DLD1 (cell line): ENCODE measurements around the gene CEL.
"Not testable (repeated sequence)": the region's sequence is repeated elsewhere in the genome, so short reads cannot be mapped to it uniquely, and the experiment has no call there.

ENCODE experiments used
- in situ Hi-C: cut with HindIII; loops from 2 replicates; pipeline ENCODE4 v1.10.0; 2017; ENCODE audit warnings: low sequenced_read_pairs

CEL gene

GRCh38 chr9:133046196-133046899, 15.4 kb upstream of the CEL start:
- in situ Hi-C loops = no loop called here

DNA sequence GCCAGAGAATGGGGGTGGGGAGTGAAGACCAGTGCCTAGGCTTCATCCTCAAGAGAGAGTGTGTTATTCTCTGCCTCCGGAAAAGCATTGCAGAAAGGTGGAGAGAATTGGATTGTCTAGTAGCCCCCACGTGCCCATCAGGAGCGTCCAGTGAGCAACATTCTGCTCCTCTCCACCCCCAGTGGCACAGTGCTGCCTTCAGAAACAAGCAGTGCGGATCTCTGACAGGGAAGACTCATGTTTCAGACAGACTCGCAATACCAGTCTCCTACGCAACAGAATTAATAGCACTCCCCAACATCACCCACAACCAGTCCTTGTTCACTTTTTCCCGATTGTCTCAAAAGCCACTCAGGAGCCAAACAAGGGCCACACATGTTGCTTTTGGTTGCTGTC, 14.9 kb upstream of the CEL start:
- in situ Hi-C loops = no loop called here

- in situ Hi-C loops = no loop called here
Observed at GRCh38 chr9:133048595-133048994, 13.2 kb upstream of the CEL start.

DNA sequence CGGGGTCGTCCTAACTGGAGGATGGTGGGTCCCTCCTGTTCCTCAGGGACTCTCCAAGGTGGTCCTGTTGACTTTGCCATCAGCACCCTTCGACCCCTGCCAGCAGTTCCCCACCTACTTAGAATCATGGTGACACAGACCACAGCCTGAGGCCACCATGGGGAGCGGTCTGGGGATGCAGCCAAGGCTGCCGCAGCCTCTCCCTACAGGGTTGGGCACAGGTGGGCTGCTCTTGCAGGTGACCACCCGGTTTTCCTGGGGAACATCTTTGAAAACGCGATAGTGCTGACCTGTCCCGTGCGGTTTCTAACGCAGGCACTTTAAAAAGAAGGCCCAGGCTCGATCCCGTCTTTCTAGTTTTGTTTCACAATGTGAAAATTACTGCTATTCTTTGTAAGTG, 12.7 kb upstream of the CEL start:
- in situ Hi-C loops = no loop called here

DNA sequence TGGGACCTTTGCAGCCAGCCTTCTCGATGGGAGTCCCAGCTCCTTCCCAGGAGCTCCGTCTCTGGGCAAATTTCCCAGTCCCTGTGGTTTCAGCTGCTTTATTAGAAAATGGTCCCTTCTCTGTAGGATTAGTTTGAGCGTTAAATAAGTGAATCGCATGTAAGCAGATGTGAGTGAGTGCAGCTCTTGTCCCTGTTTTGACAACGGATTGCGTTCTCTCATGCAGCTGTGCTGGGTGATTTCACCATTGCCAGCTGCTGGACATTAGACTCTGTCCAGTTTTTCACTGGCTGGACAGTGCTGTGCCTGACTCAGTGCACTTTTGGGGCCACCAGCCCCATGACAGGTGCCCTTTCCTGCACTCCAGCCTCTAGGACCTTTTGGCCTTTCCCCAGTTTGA, 11.6 kb upstream of the CEL start:
- in situ Hi-C loops = no loop called here

DNA sequence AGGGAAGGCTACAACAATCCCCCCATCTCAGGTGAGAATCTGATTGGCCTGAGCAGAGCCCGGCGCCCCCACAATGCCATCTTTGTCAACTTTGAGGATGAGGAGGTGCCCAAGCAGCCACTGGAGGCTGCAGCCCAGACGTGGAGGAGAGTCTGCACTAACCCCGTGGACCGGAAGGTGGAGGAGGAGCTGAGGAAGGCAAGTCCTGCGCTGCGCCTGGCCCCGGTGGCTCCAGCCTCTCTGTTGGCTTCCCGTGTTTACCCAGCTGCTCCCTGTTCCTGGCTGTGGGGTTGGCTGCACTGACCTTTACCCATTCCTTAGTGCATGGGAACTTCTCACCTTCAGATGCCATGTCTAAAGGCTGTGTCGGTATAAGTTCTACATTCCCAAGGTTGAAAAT, 11.0 kb upstream of the CEL start:
- in situ Hi-C loops = no loop called here

- in situ Hi-C loops = no loop called here
Observed at GRCh38 chr9:133051281-133051900, 10.4 kb upstream of the CEL start.

GRCh38 chr9:133051966-133052539, 9.7 kb upstream of the CEL start:
- in situ Hi-C loops = no loop called here

GRCh38 chr9:133054194-133054890, 7.4 kb upstream of the CEL start:
- in situ Hi-C loops = no loop called here

GRCh38 chr9:133054966-133055365, 6.8 kb upstream of the CEL start:
- in situ Hi-C loops = no loop called here

DNA sequence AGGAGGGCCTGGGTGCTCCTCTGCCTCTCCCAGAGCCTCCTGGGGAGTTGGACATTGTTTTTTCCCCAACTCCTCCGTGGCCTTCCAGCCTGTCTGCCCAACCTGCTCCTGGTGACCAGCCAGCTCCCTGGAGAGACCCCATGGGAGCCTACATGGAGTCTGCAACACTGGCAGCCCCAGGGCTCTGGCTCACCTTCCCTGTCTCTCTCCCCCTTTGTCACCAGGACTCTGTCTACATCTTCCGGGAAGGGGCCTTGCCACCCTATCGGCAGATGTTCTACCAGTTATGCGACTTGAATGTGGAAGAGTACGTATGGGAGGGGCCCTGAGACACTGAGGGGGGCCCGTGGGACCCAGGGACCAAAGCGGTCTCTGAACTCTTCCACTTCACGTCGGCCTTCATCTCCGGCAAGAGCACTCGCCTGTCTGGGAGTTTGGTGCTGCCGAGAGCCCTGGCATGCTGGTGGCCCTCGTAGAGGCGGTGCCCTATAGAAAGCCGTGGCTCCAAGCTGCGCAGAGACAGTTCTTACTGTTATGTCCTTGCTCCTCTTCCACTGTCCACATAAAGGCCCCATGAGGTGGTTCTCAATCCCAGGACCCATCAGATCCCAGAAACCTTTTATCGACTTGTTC, 5.9 kb upstream of the CEL start:
- in situ Hi-C loops = no loop called here

DNA sequence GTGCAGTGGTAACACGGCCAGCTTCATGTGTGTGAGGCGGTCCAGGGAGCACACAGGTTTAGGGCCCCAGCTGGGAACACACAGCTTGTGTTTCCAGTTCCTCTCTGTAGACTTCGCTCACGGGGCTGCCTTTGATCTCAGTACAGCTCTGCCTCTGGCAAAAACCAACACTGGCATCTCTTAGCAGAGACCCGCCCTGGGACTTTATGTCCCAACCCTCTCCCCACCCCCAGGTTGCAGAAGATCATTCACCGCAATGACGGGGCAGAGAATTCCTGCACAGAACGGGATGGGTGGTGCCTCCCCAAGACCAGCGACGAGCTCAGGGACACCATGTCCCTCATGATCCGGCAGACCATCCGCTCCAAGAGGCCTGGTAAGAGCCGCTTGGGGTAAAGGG, 5.2 kb upstream of the CEL start:
- in situ Hi-C loops = no loop called here

GRCh38 chr9:133057006-133057405, 4.8 kb upstream of the CEL start:
- in situ Hi-C loops = no loop called here

DNA sequence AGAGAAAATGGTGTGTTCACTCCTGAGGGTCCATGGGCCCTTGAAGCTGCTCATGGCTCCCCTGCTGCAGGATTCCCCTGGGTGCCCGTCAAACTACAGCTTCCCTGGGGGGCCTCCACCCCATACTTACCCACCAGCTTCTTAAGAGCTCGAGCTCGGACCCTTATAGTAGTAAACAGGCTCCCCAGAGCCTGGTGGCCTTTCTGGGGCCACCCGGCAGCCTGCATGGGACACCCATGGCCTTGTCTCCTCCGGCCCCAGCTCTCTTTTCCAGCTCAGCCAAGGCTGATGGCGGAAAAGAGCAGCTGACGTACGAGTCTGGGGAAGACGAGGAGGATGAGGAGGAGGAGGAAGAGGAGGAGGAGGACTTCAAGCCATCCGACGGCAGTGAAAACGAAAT, 4.2 kb upstream of the CEL start:
- in situ Hi-C loops = no loop called here

DNA sequence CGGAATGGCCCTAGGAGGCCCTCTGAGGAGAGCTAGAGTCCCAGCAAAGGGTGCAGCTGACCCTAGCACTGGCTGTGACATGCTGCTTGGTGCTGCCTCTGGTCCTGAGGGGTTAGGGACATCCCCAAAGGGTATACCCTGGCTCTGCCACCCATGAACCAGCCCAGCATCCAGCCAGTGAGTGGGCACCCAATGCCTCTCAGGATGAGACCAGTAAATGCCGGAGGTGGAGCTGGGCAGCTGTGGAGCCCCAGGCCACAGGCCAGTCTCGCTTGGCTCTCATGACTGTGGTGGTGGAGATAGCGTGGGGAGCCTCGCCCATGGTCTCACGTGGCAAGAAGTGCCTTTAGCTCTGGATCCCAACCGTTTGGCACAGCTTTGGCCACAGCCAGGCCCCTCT, 3.7 kb upstream of the CEL start:
- in situ Hi-C loops = no loop called here

GRCh38 chr9:133058550-133059320, 3.0 kb upstream of the CEL start:
- in situ Hi-C loops = no loop called here

- in situ Hi-C loops = no loop called here
Observed at GRCh38 chr9:133059623-133060022, 2.2 kb upstream of the CEL start.

GRCh38 chr9:133060417-133060841, 1.4 kb upstream of the CEL start:
- in situ Hi-C loops = no loop called here

DNA sequence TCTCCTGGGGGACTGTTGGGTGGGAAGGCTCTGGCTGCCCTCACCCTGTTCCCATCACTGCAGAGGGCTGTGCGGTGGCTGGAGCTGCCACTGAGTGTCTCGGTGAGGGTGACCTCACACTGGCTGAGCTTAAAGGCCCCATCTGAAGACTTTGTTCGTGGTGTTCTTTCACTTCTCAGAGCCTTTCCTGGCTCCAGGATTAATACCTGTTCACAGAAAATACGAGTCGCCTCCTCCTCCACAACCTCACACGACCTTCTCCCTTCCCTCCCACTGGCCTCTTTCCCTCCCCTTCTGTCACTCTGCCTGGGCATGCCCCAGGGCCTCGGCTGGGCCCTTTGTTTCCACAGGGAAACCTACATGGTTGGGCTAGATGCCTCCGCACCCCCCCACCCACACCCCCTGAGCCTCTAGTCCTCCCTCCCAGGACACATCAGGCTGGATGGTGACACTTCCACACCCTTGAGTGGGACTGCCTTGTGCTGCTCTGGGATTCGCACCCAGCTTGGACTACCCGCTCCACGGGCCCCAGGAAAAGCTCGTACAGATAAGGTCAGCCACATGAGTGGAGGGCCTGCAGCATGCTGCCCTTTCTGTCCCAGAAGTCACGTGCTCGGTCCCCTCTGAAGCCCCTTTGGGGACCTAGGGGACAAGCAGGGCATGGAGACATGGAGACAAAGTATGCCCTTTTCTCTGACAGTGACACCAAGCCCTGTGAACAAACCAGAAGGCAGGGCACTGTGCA, 590 bp upstream of the CEL start:
- in situ Hi-C loops = not testable (repeated sequence)

DNA sequence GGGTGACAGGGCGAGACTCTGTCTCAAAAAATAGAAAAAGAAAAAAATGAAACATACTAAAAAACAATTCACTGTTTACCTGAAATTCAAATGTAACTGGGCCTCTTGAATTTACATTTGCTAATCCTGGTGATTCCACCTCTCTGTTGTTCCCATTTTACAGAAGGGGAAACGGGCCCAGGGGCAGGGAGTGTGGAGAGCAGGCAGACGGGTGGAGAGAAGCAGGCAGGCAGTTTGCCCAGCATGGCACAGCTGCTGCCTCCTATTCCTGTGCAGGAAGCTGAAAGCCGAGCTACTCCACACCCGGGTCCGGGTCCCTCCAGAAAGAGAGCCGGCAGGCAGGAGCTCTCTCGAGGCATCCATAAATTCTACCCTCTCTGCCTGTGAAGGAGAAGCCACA, 788 bp downstream of the CEL start:
- in situ Hi-C loops = not testable (repeated sequence)
